ENCODE measurements around the gene INPP5K. TPM values are rescaled to one million over a fixed set of nuclear protein-coding genes. Genes with fewer than 3 reads are reported as not detected.

Gene INPP5K
- polyA plus RNA-seq, 6 donors from 2014 or later: 57.0 to 102 (median 61.1) TPM

DNA sequence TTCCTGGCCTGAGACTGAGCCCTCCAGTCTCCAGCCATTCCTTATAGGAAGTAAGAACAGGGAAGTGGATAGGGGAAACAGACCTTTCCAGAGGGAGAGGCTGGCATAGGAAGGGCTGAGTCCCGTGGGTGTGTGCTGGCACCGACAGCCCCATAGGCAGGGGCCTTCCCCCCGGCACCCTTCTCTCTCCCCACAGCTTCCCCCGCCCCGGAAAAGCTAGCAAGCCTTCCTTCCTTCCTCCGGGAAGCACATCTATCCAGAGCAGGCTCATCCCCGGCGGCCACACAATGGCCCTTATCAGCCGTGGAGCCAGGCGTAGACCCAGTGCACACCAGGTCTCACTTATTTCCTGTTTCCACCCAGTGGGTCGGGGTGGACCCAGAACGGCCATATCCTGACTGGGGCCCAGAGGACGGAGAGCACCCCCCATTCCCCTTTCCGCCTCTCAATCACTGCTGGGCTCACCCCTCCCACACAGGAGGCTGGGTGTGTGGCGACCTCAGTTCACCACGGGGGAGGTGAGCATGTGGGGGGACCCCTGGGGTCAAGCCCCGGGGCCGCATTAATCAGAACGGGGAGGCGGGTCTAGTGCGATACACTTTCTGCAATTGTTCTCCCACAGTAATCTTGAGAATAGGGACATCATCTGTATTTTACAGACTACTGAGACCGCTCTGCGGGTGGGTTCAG is 23.0 kb downstream of the INPP5K start:
- Mint-ChIP-seq H3K36me3 (no peaks in the 10 kb centered on the region), H3K27me3 (no peaks in the 10 kb centered on the region), H3K4me1 (peaks cover 14 to 48% (median 33%) of the 10 kb centered on the region in 3 donors), H3K27ac (peak overlapping the region in 3 of 6 donors; percentile 22 to 89 (median 82)), H3K4me3 (peak overlapping the region in 7 of 8 donors; percentile 17 to 88 (median 51)), H3K9me3 (no peaks in the 10 kb centered on the region)
- ATAC-seq (ENCODE audit: low read depth in 2 of 2): no peak
- DNase-seq: no peak

DNA sequence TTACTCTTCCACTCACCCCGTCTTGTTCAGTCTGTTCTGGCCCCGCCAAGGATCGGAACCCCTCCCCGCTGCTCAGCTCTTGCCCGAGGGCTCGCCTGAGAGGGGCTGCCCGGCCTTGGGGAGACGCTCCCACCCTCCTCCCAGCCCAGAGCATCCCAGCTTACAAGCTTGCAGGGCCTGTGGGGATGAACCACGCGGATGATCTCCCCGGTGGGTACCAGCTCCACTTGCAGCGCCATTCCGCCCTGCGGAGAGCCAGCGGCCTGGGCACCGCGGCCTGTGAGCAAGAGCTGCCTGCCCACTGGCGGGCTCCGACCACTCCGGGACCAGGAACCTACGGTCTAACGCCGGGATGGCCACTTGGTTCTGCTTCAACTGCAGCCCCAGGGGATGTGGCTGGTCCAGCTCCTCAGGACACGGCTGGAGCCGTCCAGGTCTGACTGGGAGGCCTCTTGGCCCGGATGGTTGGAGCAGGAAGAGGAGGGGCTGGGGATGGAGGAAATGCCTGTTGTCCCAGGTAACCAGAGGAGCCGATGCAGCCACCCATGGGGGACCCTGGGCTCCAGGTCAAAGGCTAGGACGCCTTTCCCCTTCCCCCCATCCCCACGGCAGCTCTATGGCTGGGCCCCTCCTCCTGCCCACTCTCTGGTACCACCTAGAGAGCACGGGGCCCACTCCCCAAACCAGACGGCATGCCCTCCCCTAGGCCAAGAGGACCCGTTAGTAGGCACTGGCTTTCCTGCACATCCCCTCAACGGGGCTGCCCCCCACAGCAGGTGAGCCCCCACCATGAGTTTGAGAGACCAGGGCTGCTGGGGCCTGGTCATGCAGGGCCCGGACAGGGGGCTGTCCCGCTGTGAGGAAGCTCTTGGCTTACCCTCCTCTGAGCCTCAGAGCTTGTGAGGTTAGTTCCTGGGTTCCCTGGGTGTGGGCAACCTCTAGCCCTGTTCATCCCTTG is 23.9 kb downstream of the INPP5K start, which contains the start of gene MYO1C:
TSS of gene MYO1C (minus strand) at position 438 of the 958 bp plus-strand sequence. CDS start at position 239, 199 bp downstream.
- peak within 1 kb of the TSS; percentile 77 to 93 (median 88) for H3K4me3 Mint-ChIP-seq
- H3K27me3 Mint-ChIP-seq: no peaks in the 10 kb centered on the region
- peaks cover 19 to 49% (median 37%) of the 10 kb centered on the region in 3 donors for H3K4me1 Mint-ChIP-seq
- H3K27ac Mint-ChIP-seq: peak within 1 kb of the TSS in 4 of 6 donors; percentile 22 to 89 (median 85)
- no peaks in the 10 kb centered on the region for H3K36me3 Mint-ChIP-seq
- ATAC-seq (ENCODE audit: low read depth in 2 of 2): no peak
- DNase-seq: peak; percentile 14
- H3K9me3 Mint-ChIP-seq: no peaks in the 10 kb centered on the region

DNA sequence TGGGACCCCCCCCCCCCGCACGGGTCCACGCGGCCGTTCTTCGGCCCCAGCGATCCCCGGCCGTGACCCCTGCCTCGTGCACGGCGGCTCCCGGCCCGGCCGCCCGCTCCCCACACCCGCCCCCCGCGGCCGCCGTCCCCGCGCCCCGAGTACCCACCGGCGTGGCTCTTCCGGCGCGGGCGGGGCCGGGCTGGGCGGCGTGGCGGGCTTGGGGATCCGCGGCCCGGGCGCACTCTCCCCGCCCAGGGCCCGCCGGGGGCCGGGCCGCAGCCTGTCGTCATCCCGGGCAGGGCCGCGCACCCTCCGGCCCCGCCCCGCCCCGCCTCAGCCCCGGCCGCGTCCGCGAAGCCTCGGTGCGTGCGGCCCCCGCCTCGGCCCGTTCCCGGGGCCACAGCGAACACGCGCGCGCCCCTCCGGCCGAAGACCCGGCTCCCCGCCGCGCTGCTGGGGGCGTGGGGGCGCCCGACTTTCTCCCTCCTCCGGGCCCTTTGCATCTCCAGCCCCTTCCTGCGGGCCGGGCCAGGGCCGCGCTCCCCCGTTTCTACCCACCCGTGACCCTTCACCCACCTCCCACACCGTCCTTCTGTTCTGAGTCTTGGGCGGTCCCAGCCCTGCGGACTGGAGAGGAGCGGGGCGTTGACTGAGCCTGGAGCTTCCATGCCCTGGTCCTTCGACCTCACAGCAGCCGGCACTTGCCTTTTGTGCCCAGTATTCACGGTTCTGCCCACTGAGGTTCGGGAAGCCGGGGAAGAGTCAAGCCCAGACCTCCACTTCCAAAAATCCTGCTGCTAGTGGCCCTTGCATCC is 24.8 kb downstream of the INPP5K start:
- no peaks in the 10 kb centered on the region for H3K36me3 Mint-ChIP-seq
- H3K27me3 Mint-ChIP-seq: no peaks in the 10 kb centered on the region
- H3K4me1 Mint-ChIP-seq: peaks cover 25 to 56% (median 43%) of the 10 kb centered on the region in 3 donors
- H3K4me3 Mint-ChIP-seq: peak overlapping the region; percentile 77 to 93 (median 89)
- H3K9me3 Mint-ChIP-seq: no peaks in the 10 kb centered on the region
- peak; percentile 54 for DNase-seq
- H3K27ac Mint-ChIP-seq: peak overlapping the region in 2 of 6 donors; percentile 82 to 88
- peak; percentile 35 to 44 for ATAC-seq (ENCODE audit: low read depth in 2 of 2)

DNA sequence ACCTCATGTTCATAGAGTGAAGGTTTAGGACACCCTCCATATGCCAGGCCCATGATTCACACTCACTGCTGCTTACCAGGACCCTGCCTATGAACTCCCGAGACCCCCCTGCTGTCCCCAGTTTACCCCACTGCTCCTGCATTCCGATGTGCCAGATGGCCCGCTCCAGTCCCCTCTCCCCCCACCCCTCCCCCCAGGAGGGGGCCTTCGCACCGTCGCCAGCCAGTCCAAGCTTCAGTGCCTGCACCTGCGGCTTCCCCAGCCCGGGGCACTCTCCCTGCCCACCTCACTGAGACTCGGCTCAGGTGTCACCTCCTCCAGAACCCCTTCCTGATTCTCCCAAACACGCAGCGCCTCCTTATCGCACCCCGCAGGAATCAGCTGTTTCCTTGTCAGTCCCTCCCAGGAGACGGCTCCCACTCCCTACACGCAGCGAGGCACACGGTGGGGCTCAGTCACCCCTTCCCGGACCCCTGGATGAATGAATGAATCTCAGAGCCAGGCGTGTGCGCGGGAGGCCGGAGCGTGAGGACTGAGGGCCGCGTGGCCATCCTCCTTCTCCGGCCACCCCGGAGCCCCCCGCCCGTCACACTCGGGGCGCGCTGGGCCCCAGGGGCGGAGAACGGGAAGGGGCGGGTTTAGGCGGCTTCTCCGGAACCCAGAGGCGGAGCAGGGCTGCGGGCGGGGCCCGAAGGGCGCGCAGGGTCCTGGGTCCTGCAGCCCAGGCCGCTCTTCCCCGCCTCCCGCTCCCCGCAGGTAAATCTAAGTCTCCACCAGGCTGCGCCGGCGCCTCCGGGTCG is 25.6 kb downstream of the INPP5K start:
- no peaks in the 10 kb centered on the region for H3K9me3 Mint-ChIP-seq
- H3K27me3 Mint-ChIP-seq: no peaks in the 10 kb centered on the region
- H3K4me3 Mint-ChIP-seq: peak overlapping the region; percentile 80 to 94 (median 89)
- H3K27ac Mint-ChIP-seq: peak overlapping the region; percentile 52 to 93 (median 80)
- ATAC-seq (ENCODE audit: low read depth in 2 of 2): peak; percentile 45 to 52
- peaks cover 25 to 57% (median 45%) of the 10 kb centered on the region in 3 donors for H3K4me1 Mint-ChIP-seq
- no peaks in the 10 kb centered on the region for H3K36me3 Mint-ChIP-seq
- DNase-seq: peak; percentile 70

DNA sequence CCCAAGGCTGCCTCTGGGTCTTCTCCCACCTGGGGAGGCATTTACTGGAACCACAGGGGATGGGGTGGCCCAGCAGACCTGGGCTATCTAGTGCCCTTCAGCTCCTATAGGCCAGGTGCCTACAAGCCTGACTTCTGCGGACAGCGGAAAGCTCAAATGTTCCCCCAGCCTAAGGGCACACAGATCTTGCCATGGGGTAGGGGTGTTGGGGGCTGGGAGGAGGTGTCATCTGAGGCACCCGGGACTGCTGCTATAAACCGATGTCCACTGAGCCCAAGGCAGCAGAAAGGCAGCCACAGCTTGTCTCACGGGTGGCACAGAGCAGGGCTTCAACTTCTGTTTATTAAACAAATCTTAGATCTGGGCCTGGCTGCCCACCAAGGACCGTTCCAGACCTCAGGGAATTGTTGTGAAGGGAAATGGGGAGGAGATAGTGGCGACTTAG is 27.6 kb downstream of the INPP5K start:
- peak overlapping the region; percentile 80 to 94 (median 88) for H3K4me3 Mint-ChIP-seq
- peaks cover 37 to 61% (median 55%) of the 10 kb centered on the region in 3 donors for H3K4me1 Mint-ChIP-seq
- no peaks in the 10 kb centered on the region for H3K36me3 Mint-ChIP-seq
- H3K9me3 Mint-ChIP-seq: no peaks in the 10 kb centered on the region
- H3K27ac Mint-ChIP-seq: peak overlapping the region; percentile 69 to 96 (median 90)
- DNase-seq (no peak), ATAC-seq (ENCODE audit: low read depth in 2 of 2) (no peak)
- H3K27me3 Mint-ChIP-seq: no peaks in the 10 kb centered on the region

DNA sequence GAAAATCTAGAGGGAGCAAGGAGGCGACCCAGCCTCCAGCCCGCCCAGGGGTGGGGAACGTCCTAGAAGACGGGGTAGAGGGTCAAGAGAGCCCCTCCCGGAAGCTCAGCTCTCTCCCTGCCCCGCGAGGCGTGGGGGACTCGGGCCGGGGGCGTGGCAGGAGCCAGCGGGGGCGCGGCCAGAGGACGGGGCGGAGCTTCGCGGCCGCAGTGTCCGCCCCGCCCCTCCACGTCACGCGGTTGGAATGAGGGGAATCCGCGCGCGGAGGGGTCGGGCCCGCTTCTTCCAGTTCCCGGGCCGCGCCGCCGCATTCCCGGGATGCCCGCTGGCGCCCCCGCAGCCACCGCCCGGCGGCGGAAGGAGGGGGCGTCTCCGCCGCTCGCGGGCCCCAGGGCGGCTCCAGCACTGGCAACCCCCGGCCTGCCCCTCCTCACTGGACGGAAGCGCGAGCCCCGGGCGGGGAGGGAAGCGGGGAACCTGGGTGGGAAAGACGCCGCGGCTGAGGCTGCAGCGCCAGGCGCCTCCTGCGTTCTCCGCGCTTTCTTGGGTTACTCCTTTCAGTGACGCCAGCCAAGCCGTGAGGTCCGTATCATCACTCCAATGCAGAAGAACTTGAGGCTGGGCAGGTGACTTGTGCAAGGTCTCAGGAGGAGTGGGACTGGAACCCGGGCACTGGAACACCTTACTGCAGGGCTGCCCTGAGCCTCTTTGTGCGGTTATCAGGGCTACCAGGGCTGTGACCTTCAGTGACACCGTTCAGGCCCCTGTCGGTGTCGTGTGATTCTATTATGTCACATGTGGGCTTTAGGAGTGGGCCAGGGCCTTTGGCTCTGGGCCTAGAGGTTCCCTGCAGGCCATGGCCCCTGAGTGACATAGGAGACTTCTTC is 28.2 kb downstream of the INPP5K start:
- H3K9me3 Mint-ChIP-seq: no peaks in the 10 kb centered on the region
- no peaks in the 10 kb centered on the region for H3K36me3 Mint-ChIP-seq
- DNase-seq (peak; percentile 77), ATAC-seq (ENCODE audit: low read depth in 2 of 2) (peak; percentile 18 to 26)
- H3K4me3 Mint-ChIP-seq: peak overlapping the region; percentile 80 to 95 (median 90)
- H3K4me1 Mint-ChIP-seq: peaks cover 37 to 57% (median 54%) of the 10 kb centered on the region in 3 donors
- no peaks in the 10 kb centered on the region for H3K27me3 Mint-ChIP-seq
- H3K27ac Mint-ChIP-seq: peak overlapping the region; percentile 71 to 100 (median 98)

DNA sequence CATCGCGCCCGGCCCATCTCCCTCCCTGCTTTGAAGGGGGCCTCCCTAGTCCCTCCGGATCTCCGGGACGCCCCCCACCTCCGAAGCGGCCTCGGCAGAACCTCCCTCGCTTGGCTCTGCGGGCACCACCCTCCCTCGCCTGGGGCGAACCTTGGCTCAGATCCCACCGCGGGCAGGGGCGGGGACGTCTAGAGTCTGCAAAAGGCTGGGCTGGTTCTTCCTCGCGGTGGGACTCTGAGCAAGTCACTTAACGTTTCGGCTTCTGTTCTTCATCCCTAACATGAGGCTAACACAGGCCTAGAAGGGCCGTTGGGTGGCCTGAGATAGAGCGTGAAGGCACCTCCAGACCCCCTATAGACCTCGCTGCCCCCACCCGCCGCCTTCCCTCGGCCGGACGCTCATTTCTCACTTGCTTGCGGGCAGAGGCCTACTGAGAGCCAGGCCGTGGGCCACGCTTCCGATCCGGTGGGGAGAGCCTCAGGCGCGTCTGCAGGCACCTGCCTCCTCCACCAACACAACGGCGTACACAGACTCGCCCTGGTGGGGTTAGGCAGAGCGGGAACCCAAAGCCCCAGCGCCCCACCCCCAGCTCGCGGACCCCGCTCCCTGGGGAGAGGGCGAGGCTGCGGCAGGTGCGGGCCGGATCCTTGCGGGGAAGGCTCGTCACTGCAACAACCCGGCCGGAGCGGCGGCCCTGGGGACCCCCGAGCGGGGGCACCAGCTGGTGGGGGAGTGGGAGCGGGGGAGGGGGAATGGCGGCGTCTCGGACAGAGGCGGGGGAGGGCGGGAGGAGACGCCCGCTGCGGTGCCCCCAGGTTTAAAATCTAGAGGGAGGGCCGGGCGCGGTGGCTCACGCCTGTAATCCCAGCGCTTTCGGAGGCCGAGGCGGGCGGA is 29.4 kb downstream of the INPP5K start:
- H3K4me1 Mint-ChIP-seq: peaks cover 38 to 54% (median 48%) of the 10 kb centered on the region in 3 donors
- peak overlapping the region; percentile 80 to 95 (median 90) for H3K4me3 Mint-ChIP-seq
- peaks cover 0 to 5% of the 10 kb centered on the region in 2 donors for H3K36me3 Mint-ChIP-seq
- no peaks in the 10 kb centered on the region for H3K9me3 Mint-ChIP-seq
- ATAC-seq (ENCODE audit: low read depth in 2 of 2) (peak; percentile 34), DNase-seq (peak; percentile 93)
- peak overlapping the region; percentile 96 to 100 (median 99) for H3K27ac Mint-ChIP-seq
- no peaks in the 10 kb centered on the region for H3K27me3 Mint-ChIP-seq

DNA sequence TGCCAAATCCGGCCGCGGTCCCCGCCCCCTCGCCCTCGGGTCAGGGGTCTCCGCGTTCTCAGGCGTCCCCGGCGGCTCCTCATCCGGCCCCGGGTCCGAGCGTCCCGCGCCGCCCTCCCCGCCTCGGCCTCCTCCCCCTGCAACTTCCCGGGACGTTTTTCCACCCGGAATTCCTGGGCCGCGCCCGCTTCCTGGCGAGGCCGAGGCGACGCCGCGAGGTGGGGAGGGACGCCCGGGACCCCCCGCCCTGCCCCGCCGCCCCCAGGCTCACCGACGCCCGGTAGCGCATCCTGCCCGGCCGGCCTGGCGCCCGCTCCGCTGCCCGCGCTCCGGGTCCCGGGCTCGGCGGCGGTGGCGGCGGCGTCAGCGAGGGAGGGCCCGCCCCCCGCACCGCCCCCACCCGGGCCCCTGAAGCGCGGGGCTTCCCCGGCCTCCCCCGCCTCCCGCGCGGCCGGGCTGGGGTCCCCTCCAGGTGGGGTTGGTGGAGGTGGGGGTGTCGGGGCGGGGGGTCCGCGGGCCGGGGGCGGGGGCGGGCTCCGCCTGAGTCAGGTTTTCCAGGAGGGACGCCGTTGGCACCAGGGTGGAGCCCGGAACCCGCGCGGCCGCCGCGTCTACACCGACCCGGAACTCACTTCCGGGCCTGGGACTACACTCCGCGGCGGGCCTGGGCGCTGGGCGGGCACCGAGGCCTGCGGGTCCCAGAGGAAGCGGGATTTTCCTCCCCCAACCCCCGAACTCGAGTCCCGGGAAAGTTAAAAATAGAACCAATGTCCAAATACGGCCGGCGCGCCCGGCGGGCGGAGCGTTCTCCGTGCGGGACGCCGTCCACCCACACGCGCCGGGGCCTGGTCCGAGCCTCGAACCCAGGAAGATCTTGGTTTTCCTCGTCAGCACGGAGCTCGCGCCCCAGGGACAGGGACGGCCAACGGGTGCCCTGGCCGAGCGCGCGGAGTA is 30.7 kb downstream of the INPP5K start:
- peak; percentile 21 to 25 for ATAC-seq (ENCODE audit: low read depth in 2 of 2)
- Mint-ChIP-seq H3K27me3 (no peaks in the 10 kb centered on the region), H3K4me3 (peak overlapping the region; percentile 88 to 98 (median 95)), H3K36me3 (peaks cover 0 to 17% of the 10 kb centered on the region in 2 donors), H3K4me1 (peaks cover 39 to 52% (median 49%) of the 10 kb centered on the region in 3 donors), H3K9me3 (no peaks in the 10 kb centered on the region), H3K27ac (peak overlapping the region in 5 of 6 donors; percentile 96 to 100 (median 99))
- peak; percentile 65 for DNase-seq

DNA sequence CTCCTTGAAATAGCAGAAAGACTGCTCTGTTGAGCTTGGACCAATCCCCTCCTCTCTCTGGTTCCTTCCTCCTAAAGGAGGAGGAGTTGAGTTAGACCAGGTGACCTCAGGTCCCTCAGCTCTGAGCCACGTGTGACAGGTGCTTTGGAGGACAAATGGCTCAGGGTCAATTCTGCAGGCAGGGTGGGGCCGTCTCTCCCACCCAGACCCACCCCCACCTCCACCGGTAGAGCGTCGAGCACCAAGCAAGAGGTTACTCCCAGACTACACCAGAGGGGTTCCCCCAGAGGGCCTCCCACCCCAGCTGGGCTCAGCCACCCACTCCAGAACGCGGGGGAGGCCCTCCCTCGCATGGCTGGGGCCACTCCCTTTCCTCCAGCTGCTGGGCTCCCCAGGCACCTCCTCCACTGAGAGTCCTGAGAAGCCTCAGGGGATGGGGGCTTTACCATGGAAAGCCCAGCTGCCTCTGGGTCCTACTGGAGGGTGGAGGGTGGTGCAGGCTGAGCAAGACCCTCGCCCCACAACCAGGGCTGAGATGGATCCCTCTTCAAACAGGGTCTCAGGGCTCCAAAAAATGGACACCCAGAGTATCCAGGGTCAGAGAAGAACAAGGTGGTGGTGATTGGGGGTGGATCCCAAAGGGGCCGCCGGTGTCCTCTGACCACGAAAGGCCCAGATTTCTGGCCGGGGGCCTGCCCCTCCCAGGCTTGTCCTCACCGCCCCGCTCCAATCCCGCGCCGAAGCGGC is 31.6 kb downstream of the INPP5K start:
- ATAC-seq (ENCODE audit: low read depth in 2 of 2) (peak; percentile 69), DNase-seq (peak; percentile 95)
- H3K27ac Mint-ChIP-seq: peak overlapping the region; percentile 96 to 100 (median 99)
- H3K4me1 Mint-ChIP-seq: peaks cover 34 to 44% (median 41%) of the 10 kb centered on the region in 3 donors
- H3K9me3 Mint-ChIP-seq: no peaks in the 10 kb centered on the region
- peak overlapping the region; percentile 88 to 98 (median 95) for H3K4me3 Mint-ChIP-seq
- H3K27me3 Mint-ChIP-seq: no peaks in the 10 kb centered on the region
- H3K36me3 Mint-ChIP-seq: peaks cover 0 to 17% of the 10 kb centered on the region in 2 donors

Measured in naive B cell (primary cell).